Measurements from ENCODE around the gene GRIK1. TPM values are rescaled to one million over a fixed set of nuclear protein-coding genes. Genes with fewer than 3 reads are reported as not detected.

The GRIK1 gene
- polyA plus RNA-seq, 3 donors = not detected

DNA sequence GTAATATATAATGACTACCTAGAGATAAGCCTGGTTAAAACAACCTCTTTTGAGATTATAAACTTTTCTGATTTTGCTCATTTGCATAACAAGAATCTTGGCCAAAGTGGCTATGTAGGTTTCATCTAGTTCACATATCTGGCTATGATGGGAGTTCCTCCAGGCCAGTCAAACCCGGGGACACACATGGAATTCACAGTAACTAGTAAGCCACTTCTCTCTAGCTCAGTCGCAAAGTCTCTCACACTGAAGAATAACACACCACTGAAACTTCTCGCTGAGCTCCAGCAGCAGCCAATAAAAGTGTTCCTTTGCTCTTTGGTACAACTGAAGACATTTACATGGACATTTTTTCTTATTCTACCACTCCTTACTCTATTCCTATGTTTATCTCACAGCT lies 36.0 kb upstream of the GRIK1 start:
- intact Hi-C loops (cut with micrococcal nuclease) = no loop called here
- Histone ChIP-seq H3K9me3 (replicated peaks in 1 of 2; ENCODE audit: control insufficient read depth in 1 of 2, insufficient read depth in 1 of 2, low read length in 2 of 2) (no peaks in the 10 kb centered on the region), H3K4me2 (replicated peaks; ENCODE audit: extremely low read depth, low read length, poor library complexity, severe bottlenecking) (no peak overlapping the region), H3K79me2 (ENCODE audit: insufficient read depth, low read length) (no peaks in the 10 kb centered on the region), H3K4me1 (ENCODE audit: control insufficient read depth in 1 of 2, insufficient read depth in 2 of 2, low read length in 2 of 2) (no peaks in the 10 kb centered on the region), H4K20me1 (ENCODE audit: insufficient read depth, low read length) (no peaks in the 10 kb centered on the region), H3K4me3 (replicated peaks in 1 of 3; ENCODE audit: low read depth in 2 of 3, low read length in 3 of 3) (no peak overlapping the region), H3K9ac (ENCODE audit: insufficient read depth, low read length, poor library complexity, severe bottlenecking) (no peak overlapping the region), H3K36me3 (replicated peaks in 1 of 2; ENCODE audit: control insufficient read depth in 1 of 2, insufficient read depth in 2 of 2, low read length in 2 of 2) (no peaks in the 10 kb centered on the region), H3K27me3 (ENCODE audit: control insufficient read depth in 2 of 2, insufficient read depth in 2 of 2, low read length in 2 of 2) (no peaks in the 10 kb centered on the region), H3K27ac (ENCODE audit: low read depth in 1 of 2, low read length in 2 of 2) (no peak overlapping the region), H2AFZ (ENCODE audit: insufficient read depth, low read depth, low read length, poor library complexity, severe bottlenecking) (no peak overlapping the region)
- Mint-ChIP-seq H3K27ac (no peak overlapping the region), H3K27me3 (ENCODE audit: low read depth in 3 of 3) (peaks cover 0 to 2% (median 2%) of the 10 kb centered on the region in 3 donors), H3K9me3 (peaks cover 0 to 3% (median 1%) of the 10 kb centered on the region in 7 donors), H3K4me1 (no peaks in the 10 kb centered on the region), H3K4me3 (no peak overlapping the region), H3K36me3 (no peaks in the 10 kb centered on the region)
- TF ChIP-seq, protein P1, sequence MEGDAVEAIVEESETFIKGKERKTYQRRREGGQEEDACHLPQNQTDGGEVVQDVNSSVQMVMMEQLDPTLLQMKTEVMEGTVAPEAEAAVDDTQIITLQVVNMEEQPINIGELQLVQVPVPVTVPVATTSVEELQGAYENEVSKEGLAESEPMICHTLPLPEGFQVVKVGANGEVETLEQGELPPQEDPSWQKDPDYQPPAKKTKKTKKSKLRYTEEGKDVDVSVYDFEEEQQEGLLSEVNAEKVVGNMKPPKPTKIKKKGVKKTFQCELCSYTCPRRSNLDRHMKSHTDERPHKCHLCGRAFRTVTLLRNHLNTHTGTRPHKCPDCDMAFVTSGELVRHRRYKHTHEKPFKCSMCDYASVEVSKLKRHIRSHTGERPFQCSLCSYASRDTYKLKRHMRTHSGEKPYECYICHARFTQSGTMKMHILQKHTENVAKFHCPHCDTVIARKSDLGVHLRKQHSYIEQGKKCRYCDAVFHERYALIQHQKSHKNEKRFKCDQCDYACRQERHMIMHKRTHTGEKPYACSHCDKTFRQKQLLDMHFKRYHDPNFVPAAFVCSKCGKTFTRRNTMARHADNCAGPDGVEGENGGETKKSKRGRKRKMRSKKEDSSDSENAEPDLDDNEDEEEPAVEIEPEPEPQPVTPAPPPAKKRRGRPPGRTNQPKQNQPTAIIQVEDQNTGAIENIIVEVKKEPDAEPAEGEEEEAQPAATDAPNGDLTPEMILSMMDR (IDR thresholded peaks at IDR 0.05) = no peak
- no peak for DNase-seq
- WGBS (ENCODE audit: insufficient coverage) = 100% methylated on average over 2 of the region's 3 CpGs

DNA sequence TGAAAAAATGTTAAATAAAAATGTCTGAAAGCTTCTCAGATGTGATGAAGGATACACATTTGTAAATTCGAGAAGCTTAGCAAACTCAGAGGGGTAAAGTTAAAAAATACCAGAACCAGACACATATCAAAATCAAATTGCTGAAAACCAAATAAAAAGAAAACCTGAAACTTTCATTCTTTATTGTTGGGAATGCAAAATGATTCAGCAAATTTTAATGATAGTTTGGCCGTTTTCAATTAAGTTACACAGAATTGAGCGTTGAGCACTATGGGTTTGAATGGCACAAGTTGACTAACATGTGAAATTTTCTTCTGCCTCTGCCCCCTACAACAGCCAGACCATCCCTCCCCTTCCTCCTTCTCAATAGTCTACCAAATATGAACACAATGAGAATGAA lies 33.5 kb upstream of the GRIK1 start:
- WGBS (ENCODE audit: insufficient coverage) = 100% methylated on average over 1 of the region's 3 CpGs
- peaks cover 0 to 3% (median 2%) of the 10 kb centered on the region in 7 donors for H3K9me3 Mint-ChIP-seq
- no peaks in the 10 kb centered on the region for H3K4me1 Mint-ChIP-seq
- no peaks in the 10 kb centered on the region for H3K9me3 ChIP-seq (replicated peaks in 1 of 2; ENCODE audit: control insufficient read depth in 1 of 2, insufficient read depth in 1 of 2, low read length in 2 of 2)
- H3K4me3 ChIP-seq (replicated peaks in 1 of 3; ENCODE audit: low read depth in 2 of 3, low read length in 3 of 3) = no peak overlapping the region
- H3K36me3 ChIP-seq (replicated peaks in 1 of 2; ENCODE audit: control insufficient read depth in 1 of 2, insufficient read depth in 2 of 2, low read length in 2 of 2) = no peaks in the 10 kb centered on the region
- no peak overlapping the region for H3K27ac ChIP-seq (ENCODE audit: low read depth in 1 of 2, low read length in 2 of 2)
- peaks cover 2% of the 10 kb centered on the region in 3 donors for H3K27me3 Mint-ChIP-seq (ENCODE audit: low read depth in 3 of 3)
- no peak overlapping the region for H3K4me3 Mint-ChIP-seq
- DNase-seq = no peak
- no peaks in the 10 kb centered on the region for H3K27me3 ChIP-seq (ENCODE audit: control insufficient read depth in 2 of 2, insufficient read depth in 2 of 2, low read length in 2 of 2)
- no peaks in the 10 kb centered on the region for H3K36me3 Mint-ChIP-seq
- no peak overlapping the region for H3K9ac ChIP-seq (ENCODE audit: insufficient read depth, low read length, poor library complexity, severe bottlenecking)
- H2AFZ ChIP-seq (ENCODE audit: insufficient read depth, low read depth, low read length, poor library complexity, severe bottlenecking) = no peak overlapping the region
- TF ChIP-seq, protein P1 (IDR thresholded peaks at IDR 0.05) = no peak
- no peak overlapping the region for H3K27ac Mint-ChIP-seq
- H3K79me2 ChIP-seq (ENCODE audit: insufficient read depth, low read length) = no peaks in the 10 kb centered on the region
- no peaks in the 10 kb centered on the region for H4K20me1 ChIP-seq (ENCODE audit: insufficient read depth, low read length)
- H3K4me1 ChIP-seq (ENCODE audit: control insufficient read depth in 1 of 2, insufficient read depth in 2 of 2, low read length in 2 of 2) = no peaks in the 10 kb centered on the region
- intact Hi-C loops (cut with micrococcal nuclease) = no loop called here
- H3K4me2 ChIP-seq (replicated peaks; ENCODE audit: extremely low read depth, low read length, poor library complexity, severe bottlenecking) = no peak overlapping the region
